H1 (cell line): Measurements from ENCODE around the gene CCDC88A. TPM values are rescaled to one million over a fixed set of nuclear protein-coding genes. Genes with fewer than 3 reads are reported as not detected.

ENCODE experiments used
- CHD2 ChIP-seq: IDR thresholded peaks from 2 replicates; pipeline ENCODE4 v1.6.1; 2012; ENCODE audit warnings: low read length, improper control_type of control experiment
- CTBP2 ChIP-seq: IDR thresholded peaks from 2 replicates; pipeline ENCODE4 v1.7.0; 2011; ENCODE audit warnings: borderline replicate concordance, mild to moderate bottlenecking, moderate library complexity, mixed read lengths, low read length; ENCODE audit not compliant: insufficient read depth, insufficient read length
- NANOG ChIP-seq: IDR thresholded peaks from 2 replicates; pipeline ENCODE4 v1.6.1; 2011; ENCODE audit warnings: low read length, low read depth, mild to moderate bottlenecking, inconsistent platforms; ENCODE audit not compliant: insufficient read depth, poor library complexity, severe bottlenecking
- PHF8 ChIP-seq: fragments of 200-600 bp; sonication (generic); conservative IDR thresholded peaks from 2 replicates; pipeline ENCODE4 v1.7.1; 2012; ENCODE audit warnings: low read depth, mild to moderate bottlenecking, inconsistent platforms, low read length, moderate library complexity
- polyA plus RNA-seq, 7 experiments: library from polyadenylated mRNA; depleted of rRNA in 3 of 7; stranded (reverse) in 5 of 7; unstranded in 2 of 7; fragments of >200 nt in 5 of 7; fragments of 200-250 nt in 2 of 7; gene quantifications; 1 replicate in 5 of 7; 2 replicates in 1 of 7; 4 replicates in 1 of 7; pipeline versions ENCODE4 v1.2.1 to v1.2.3, GENCODE V29; 2011 to 2013; ENCODE audit warnings: missing spikeins in 2 of 7, mixed read lengths in 2 of 7
- total RNA-seq: library from RNA; stranded (reverse); fragmentation: NEBNext Ultra II Directional; extraction: Animal tissue kit (Norgen Biotek cat#: 25700); gene quantifications from 2 replicates; pipeline ENCODE4 v1.2.1, GENCODE V29; 2021

Gene CCDC88A
- total and polyA plus RNA-seq, 2 of the 8 experiments (the other 6 are each of a cell fraction or from before 2014, with no cell fraction given) = 27.0 to 98.0 TPM

DNA sequence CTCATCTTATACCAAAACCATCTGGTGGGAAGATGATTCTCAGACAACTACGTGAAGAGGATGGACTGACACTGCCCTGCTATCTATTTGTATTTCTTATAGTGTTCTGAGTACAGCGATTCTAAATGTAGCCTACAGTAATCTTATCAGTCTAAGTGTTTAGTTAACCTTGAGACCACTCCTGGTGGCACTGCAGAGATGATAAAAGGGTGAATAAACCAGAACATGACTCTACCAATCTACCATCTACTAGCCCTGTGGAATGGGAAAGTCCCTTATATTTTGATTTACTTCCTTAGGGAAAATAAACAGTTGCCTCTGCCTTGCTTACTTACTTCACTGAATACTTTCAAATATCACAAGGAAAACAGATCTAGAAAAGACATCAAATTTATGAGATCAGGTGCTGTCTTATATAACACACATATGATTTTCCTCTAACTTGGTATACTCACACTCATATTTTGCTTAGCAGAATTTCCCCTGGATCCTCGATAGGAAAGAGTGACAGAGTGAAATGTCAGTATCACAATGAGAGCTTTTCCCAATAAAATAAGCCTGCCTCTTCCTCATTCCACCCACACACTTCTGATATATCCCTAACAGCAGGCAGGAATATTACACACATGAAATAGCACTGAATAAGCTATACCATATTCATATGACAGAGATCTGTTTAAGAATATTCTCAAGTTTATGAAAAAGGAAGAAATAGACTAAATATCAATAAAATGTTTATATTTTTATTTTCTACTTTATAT is 92.0 kb downstream of the CCDC88A start (continued):
- no peak for TF ChIP-seq CTBP2
- TF ChIP-seq CHD2 = no peak
- no peak for TF ChIP-seq NANOG
- no peak for TF ChIP-seq PHF8
- TF ChIP-seq, all 59 proteins: peak for 0
